HepG2 (cell line): ENCODE measurements around the gene TSC22D2. TPM values are rescaled to one million over a fixed set of nuclear protein-coding genes. Genes with fewer than 3 reads are reported as not detected.

Experiments used
- ATF1 ChIP-seq: IDR thresholded peaks from 2 replicates; pipeline ENCODE4 v1.6.1; 2016; ENCODE audit warnings: mild to moderate bottlenecking, control low read depth
- ATF4 ChIP-seq, 2 experiments: fragments of 450-650 bp in 1 of 2; sonication (generic) in 1 of 2; formaldehyde crosslinking; IDR thresholded peaks; 2 replicates each; pipeline versions ENCODE4 v1.5.0 to v1.8.0; 2020 to 2022; ENCODE audit warnings: mild to moderate bottlenecking in 1 of 2, missing genetic modification reagents in 1 of 2
- CSRNP1 ChIP-seq: sonication (generic); formaldehyde crosslinking; IDR thresholded peaks from 2 replicates; pipeline ENCODE4 v1.8.1; 2023; ENCODE audit warnings: mild to moderate bottlenecking, missing genetic modification reagents
- GFI1 ChIP-seq: sonication (generic); formaldehyde crosslinking; IDR thresholded peaks from 2 replicates; pipeline ENCODE4 v1.5.0; 2020; ENCODE audit warnings: missing genetic modification reagents, mild to moderate bottlenecking, borderline replicate concordance
- MLXIP ChIP-seq: sonication (generic); formaldehyde crosslinking; IDR thresholded peaks from 2 replicates; pipeline ENCODE4 v1.9.0; 2021; ENCODE audit warnings: missing genetic modification reagents, borderline replicate concordance
- RNF2 ChIP-seq: fragments of 450-650 bp; conservative IDR thresholded peaks from 2 replicates; pipeline ENCODE4 v1.6.1; 2016; ENCODE audit warnings: low read depth
- TFDP1 ChIP-seq: IDR thresholded peaks from 2 replicates; pipeline ENCODE4 v1.6.1; 2016; ENCODE audit warnings: missing compliant biosample characterization, missing genetic modification reagents, borderline replicate concordance
- ZBTB46 ChIP-seq: sonication (generic); formaldehyde crosslinking; IDR thresholded peaks from 2 replicates; pipeline ENCODE4 v1.4.0; 2020; ENCODE audit warnings: mild to moderate bottlenecking, missing genetic modification reagents, borderline replicate concordance
- ZNF276 ChIP-seq: sonication (generic); formaldehyde crosslinking; IDR thresholded peaks from 2 replicates; pipeline ENCODE4 v1.4.0; 2020; ENCODE audit warnings: mild to moderate bottlenecking, low read depth, missing genetic modification reagents
- ZNF292 ChIP-seq: sonication (generic); formaldehyde crosslinking; IDR thresholded peaks from 2 replicates; pipeline ENCODE4 v1.8.1; 2022; ENCODE audit warnings: mild to moderate bottlenecking, low read depth, missing genetic modification reagents, borderline replicate concordance
- ZNF639 ChIP-seq: conservative IDR thresholded peaks from 2 replicates; pipeline ENCODE4 v1.6.1; 2018; ENCODE audit warnings: missing genetic modification reagents
- ZNF678 ChIP-seq: sonication (generic); formaldehyde crosslinking; IDR thresholded peaks from 2 replicates; pipeline ENCODE4 v1.4.0; 2020; ENCODE audit warnings: mild to moderate bottlenecking, missing genetic modification reagents
- ZSCAN5A ChIP-seq: sonication (generic); formaldehyde crosslinking; IDR thresholded peaks from 2 replicates; pipeline ENCODE4 v1.8.0; 2022; ENCODE audit warnings: mild to moderate bottlenecking, missing genetic modification reagents, borderline replicate concordance
- polyA plus RNA-seq, 8 experiments: library from polyadenylated mRNA; depleted of rRNA in 3 of 8; stranded (reverse) in 7 of 8; unstranded in 1 of 8; fragments of >200 nt; fragmentation: Illumina TruSeq in 4 of 8; extraction: Trizol in 4 of 8; gene quantifications; 2 replicates each; pipeline versions ENCODE4 v1.2.1 to v1.2.3, GENCODE V29; 2011 to 2016; ENCODE audit warnings: low read depth in 4 of 8, missing spikeins in 1 of 8, mixed read lengths in 1 of 8; ENCODE audit not compliant: insufficient read depth in 1 of 8
- total RNA-seq, 5 experiments: library from RNA; depleted of rRNA; stranded (reverse); fragments of >200 nt; fragmentation: Illumina TruSeq; extraction: Trizol; gene quantifications; 2 replicates each; pipeline ENCODE4 v1.2.3, GENCODE V29; 2016; ENCODE audit warnings: low read depth in 1 of 5

The TSC22D2 gene
- total and polyA plus RNA-seq, 2 of the 13 experiments (the other 11 are each of a cell fraction or from before 2014, with no cell fraction given): 4.6 to 8.2 TPM

- no peak for TF ChIP-seq ZNF639
- no peak for TF ChIP-seq CSRNP1 (CRISPR knock-in tag)
- no peak for TF ChIP-seq ZNF678
- TF ChIP-seq ZBTB46 (CRISPR knock-in tag): no peak
- TF ChIP-seq ATF1 (CRISPR knock-in tag): no peak
- no peak for TF ChIP-seq MLXIP (CRISPR knock-in tag)
- no peak for TF ChIP-seq RNF2
- peak; percentile 68; the same call in 1 of the 2 replicates for TF ChIP-seq GFI1
- no peak for TF ChIP-seq ZNF292 (CRISPR knock-in tag)
- TF ChIP-seq ZSCAN5A: no peak
- no peak for TF ChIP-seq ZNF276 (CRISPR knock-in tag)
- no peak for TF ChIP-seq ATF4 (CRISPR knock-in tag; IDR thresholded peaks at IDR 0.05)
- no peak for TF ChIP-seq TFDP1 (CRISPR knock-in tag)
Observed at GRCh38 chr3:150362515-150363302, 45.4 kb upstream of the TSC22D2 start (continued).
